CD4-positive, alpha-beta T cell treated with Interleukin-15 for 4 hours (primary cell): ENCODE measurements around the gene PTTG1IP.

ENCODE experiments used
- DNase-seq: peaks from one replicate; pipeline ENCODE4 v3.0.0-alpha.2; 2020; ENCODE audit warnings: low spot score

The PTTG1IP gene

GRCh38 chr21:44823179-44823660, 50.3 kb downstream of the PTTG1IP start:
- DNase-seq, result no peak

- DNase-seq, result no peak
These were observed 50.9 kb downstream of the PTTG1IP start for GRCh38 chr21:44822484-44823178.

GRCh38 chr21:44820851-44821250, 52.6 kb downstream of the PTTG1IP start:
- no peak for DNase-seq

- DNase-seq, result no peak
These were observed 53.9 kb downstream of the PTTG1IP start for GRCh38 chr21:44819283-44820243.

- no peak for DNase-seq
These were observed 54.9 kb downstream of the PTTG1IP start for GRCh38 chr21:44818640-44819011.

GRCh38 chr21:44817914-44818639, 55.4 kb downstream of the PTTG1IP start, which contains the start of gene SUMO3:
Gene SUMO3, minus strand, starts transcription at chr21:44818062. Its CDS starts 94 bp downstream, at chr21:44817968.
- DNase-seq, result peak; percentile 86

- DNase-seq, result peak; percentile 93
These were observed 56.0 kb downstream of the PTTG1IP start for GRCh38 chr21:44817506-44817880.

GRCh38 chr21:44816761-44817505, 56.6 kb downstream of the PTTG1IP start:
- DNase-seq, result no peak

GRCh38 chr21:44815852-44816628, 57.5 kb downstream of the PTTG1IP start:
- DNase-seq, result no peak

- DNase-seq, result no peak
These were observed 58.3 kb downstream of the PTTG1IP start for GRCh38 chr21:44815225-44815624.

GRCh38 chr21:44814498-44815023, 58.9 kb downstream of the PTTG1IP start:
- DNase-seq, result no peak

- DNase-seq, result no peak
These were observed 59.8 kb downstream of the PTTG1IP start for GRCh38 chr21:44813727-44814126.

GRCh38 chr21:44813149-44813548, 60.3 kb downstream of the PTTG1IP start:
- no peak for DNase-seq

DNA sequence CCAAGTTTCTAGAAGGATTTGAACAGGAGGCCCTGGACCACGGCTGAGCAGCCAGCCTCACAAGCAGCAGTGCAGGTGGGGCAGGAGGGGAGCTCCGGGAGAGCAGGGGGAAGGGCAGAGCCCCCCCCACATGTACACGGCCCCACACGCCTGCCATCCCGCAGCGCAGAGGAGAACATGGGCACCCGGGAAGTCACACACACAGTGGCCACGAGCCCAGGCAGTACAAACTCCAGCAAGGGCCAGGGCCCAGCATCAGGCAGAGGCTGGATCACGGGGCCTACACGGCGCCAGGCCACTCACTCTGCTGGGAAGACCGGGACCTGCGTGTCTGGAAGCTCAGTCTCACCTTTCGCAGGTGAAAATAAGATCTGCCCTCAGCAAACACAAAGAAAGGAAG, 60.9 kb downstream of the PTTG1IP start:
- no peak for DNase-seq

- no peak for DNase-seq
These were observed 62.7 kb downstream of the PTTG1IP start for GRCh38 chr21:44810779-44811178.

GRCh38 chr21:44805859-44806258, 67.6 kb downstream of the PTTG1IP start:
- no peak for DNase-seq

DNA sequence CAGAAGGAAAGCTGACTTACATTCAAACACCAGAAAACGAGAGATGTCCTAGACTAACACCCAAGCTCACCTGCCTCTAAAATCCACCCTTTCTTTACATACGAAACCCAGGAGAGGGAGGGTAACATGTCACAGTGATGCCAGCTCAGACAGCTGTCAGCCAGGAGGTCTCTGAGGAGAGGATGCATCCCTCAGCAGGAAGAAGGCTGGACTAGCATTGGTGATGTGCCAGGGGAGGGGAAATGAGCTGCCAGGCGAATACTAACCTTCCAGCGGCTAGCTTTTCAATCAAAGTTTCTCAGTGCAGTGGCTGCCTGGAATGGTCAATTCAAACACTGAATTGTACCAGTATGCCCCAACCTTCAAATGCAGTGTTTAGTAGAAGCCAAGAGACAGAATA, 68.3 kb downstream of the PTTG1IP start:
- no peak for DNase-seq

DNA sequence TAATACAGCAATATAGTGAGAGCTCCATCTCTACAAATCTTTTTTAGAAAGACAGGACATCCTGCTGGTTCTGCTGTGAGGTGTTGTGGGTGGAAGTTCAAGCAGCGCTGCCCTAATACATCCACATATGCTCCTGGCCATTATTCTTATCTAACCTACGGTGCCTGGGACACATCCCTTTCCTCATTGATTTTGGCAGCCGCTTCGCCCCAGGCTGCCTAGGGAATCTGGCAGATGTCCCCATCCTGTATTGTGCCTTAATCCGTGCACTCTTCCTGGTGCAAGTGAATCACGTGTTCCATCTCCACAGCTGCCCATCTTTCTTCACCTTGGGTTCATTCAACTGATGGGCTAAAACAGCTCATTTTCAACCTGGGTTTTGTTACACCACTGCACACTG, 68.7 kb downstream of the PTTG1IP start:
- DNase-seq, result no peak

DNA sequence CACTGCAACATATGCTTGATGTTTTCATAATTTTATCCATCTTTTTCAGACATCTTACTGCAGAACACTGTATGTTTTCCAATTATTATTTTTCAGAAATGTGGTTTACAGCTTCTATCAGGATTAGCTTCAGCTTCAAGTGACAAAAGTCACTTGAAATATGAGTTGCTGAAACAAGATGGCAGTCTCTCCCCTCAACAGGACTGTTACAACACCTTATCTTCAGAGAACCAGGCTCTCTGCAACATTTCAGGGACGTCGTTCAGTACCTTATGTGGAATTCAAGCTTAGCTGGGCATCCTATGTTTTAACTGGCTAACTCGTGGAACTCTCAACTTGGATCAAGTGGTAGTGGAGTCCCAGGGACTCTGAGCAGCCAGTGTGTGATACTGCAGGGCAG, 69.8 kb downstream of the PTTG1IP start:
- DNase-seq, result no peak

GRCh38 chr21:44802396-44803153, 70.9 kb downstream of the PTTG1IP start:
- DNase-seq, result no peak
